HCT116 (cell line): Measurements from ENCODE around the gene ZFP57. TPM values are rescaled to one million over a fixed set of nuclear protein-coding genes. Genes with fewer than 3 reads are reported as not detected.

Experiments used
- ATAC-seq: fragments of 200-7000 bp; cut with Tn5 transposase; 2 replicates; pipeline ENCODE4 v1.9.1; 2020; ENCODE audit warnings: mild to moderate bottlenecking, moderate library complexity
- BruUV-seq: library from RNA; stranded (reverse); fragments of 400-500 nt; replicated peaks from 2 replicates; lab custom pipeline; 2021; lab: Mats Ljungman, UMichigan
- CTCF ChIA-PET: fragments of 300-600 bp; sonication (Branson Sonifier 250); formaldehyde crosslinking; loops from one replicate; lab custom pipeline; 2021; ENCODE audit warnings: antibody characterized with exemption; lab: Charles Lee
- POLR2A ChIA-PET: fragments of 300-600, 350-600 bp; sonication (Branson Sonifier 250); formaldehyde crosslinking; loops from one replicate; lab custom pipeline; 2021; ENCODE audit warnings: antibody characterized with exemption; lab: Charles Lee
- RAD21 ChIA-PET, 2 experiments: fragments of 300-600 bp; sonication (Branson Sonifier 250); formaldehyde crosslinking; loops; one replicate each; lab custom pipeline; 2023; ENCODE audit warnings: low total read pairs in 2 of 2; ENCODE audit not compliant: uncharacterized antibody in 2 of 2, unreplicated experiment in 2 of 2, low non-redundant PET in 1 of 2; lab: Charles Lee
- DNase-seq: peaks from one replicate; pipeline ENCODE4 v3.0.0-alpha.2; 2010; ENCODE audit warnings: low read depth, low spot score
- H2AFZ ChIP-seq: fragments of 200-600 bp; shearing (Covaris generic), sonication (generic); 2 replicates; pipeline ENCODE4 v1.6.1; 2017; ENCODE audit warnings: low read depth, mixed run types, mixed read lengths, antibody characterized with exemption, low read length; ENCODE audit not compliant: poor library complexity, severe bottlenecking
- H3K27ac ChIP-seq: 2 replicates; pipeline ENCODE4 v1.5.1; 2012; ENCODE audit warnings: low read depth, low read length
- H3K27me3 ChIP-seq: fragments of 200-600 bp; sonication (generic); 2 replicates; pipeline ENCODE4 v1.6.1; 2016; ENCODE audit warnings: mixed run types, low read length, mixed read lengths; ENCODE audit not compliant: insufficient read depth
- H3K36me3 ChIP-seq, 2 experiments: fragments of 200-500 bp in 1 of 2; fragments of 200-600 bp in 1 of 2; sonication (Bioruptor generic) in 1 of 2; sonication (generic) in 1 of 2; 2 replicates each; pipeline versions ENCODE4 v1.5.1 to v1.6.1; 2014 to 2016; ENCODE audit warnings: low read length in 2 of 2, inconsistent platforms in 1 of 2, mixed read lengths in 1 of 2, mixed run types in 1 of 2; ENCODE audit not compliant: insufficient read depth in 2 of 2, control insufficient read depth in 1 of 2
- H3K4me1 ChIP-seq, 2 experiments: fragments of 200-600 bp in 1 of 2; sonication (generic) in 1 of 2; 2 replicates each; pipeline versions ENCODE4 v1.5.1 to v1.6.1; 2012 to 2017; ENCODE audit warnings: low read length in 2 of 2, inconsistent platforms in 1 of 2, mild to moderate bottlenecking in 1 of 2, mixed read lengths in 1 of 2, mixed run types in 1 of 2, moderate library complexity in 1 of 2; ENCODE audit not compliant: insufficient read depth in 2 of 2, control insufficient read depth in 1 of 2
- H3K4me2 ChIP-seq: fragments of 200-600 bp; sonication (generic); 2 replicates; pipeline ENCODE4 v1.6.1; 2017; ENCODE audit warnings: mixed run types, low read length, mixed read lengths
- H3K4me3 ChIP-seq, 2 experiments: fragments of 200-600 bp in 1 of 2; sonication (generic) in 1 of 2; replicated peaks in 1 of 2; 2 replicates each; pipeline ENCODE4 v1.5.1; 2011 to 2016; ENCODE audit warnings: low read length in 2 of 2, control low read depth in 1 of 2, low read depth in 1 of 2, mild to moderate bottlenecking in 1 of 2, mixed read lengths in 1 of 2, mixed run types in 1 of 2
- H3K79me2 ChIP-seq: fragments of 200-600 bp; sonication (generic); 2 replicates; pipeline ENCODE4 v1.6.1; 2017; ENCODE audit warnings: mild to moderate bottlenecking, mixed run types, low read length, moderate library complexity, mixed read lengths; ENCODE audit not compliant: insufficient read depth
- H3K9ac ChIP-seq: fragments of 200-600 bp; sonication (generic); 2 replicates; pipeline ENCODE4 v1.6.1; 2016; ENCODE audit warnings: low read length, mixed read lengths
- H3K9me2 ChIP-seq: fragments of 200-600 bp; sonication (generic), shearing (Covaris generic); 2 replicates; pipeline ENCODE4 v1.6.1; 2017; ENCODE audit warnings: mixed run types, mild to moderate bottlenecking, moderate library complexity; ENCODE audit not compliant: insufficient read depth
- H3K9me3 ChIP-seq, 2 experiments: fragments of 200-500 bp in 1 of 2; fragments of 200-600 bp in 1 of 2; sonication (Bioruptor generic) in 1 of 2; sonication (generic) in 1 of 2; 2 replicates each; pipeline ENCODE4 v1.6.1; 2014 to 2017; ENCODE audit warnings: low read length in 2 of 2, mixed read lengths in 2 of 2, inconsistent platforms in 1 of 2, low read depth in 1 of 2, mild to moderate bottlenecking in 1 of 2, mixed run types in 1 of 2, moderate library complexity in 1 of 2; ENCODE audit not compliant: control insufficient read depth in 1 of 2, insufficient read depth in 1 of 2
- H4K20me1 ChIP-seq: fragments of 200-600 bp; sonication (generic), shearing (Covaris generic); 2 replicates; pipeline ENCODE4 v1.6.1; 2017; ENCODE audit warnings: mixed run types, mild to moderate bottlenecking, moderate library complexity; ENCODE audit not compliant: insufficient read depth
- EGR1 ChIP-seq: IDR thresholded peaks from 2 replicates; pipeline ENCODE4 v1.6.1; 2012; ENCODE audit warnings: low read depth
- ELF1 ChIP-seq: IDR thresholded peaks from 2 replicates; pipeline ENCODE4 v1.6.1; 2012; ENCODE audit warnings: low read depth, borderline replicate concordance
- EZH2 ChIP-seq: fragments of 200-600 bp; sonication (generic); IDR thresholded peaks from 2 replicates; pipeline ENCODE4 v1.6.1; 2017; ENCODE audit warnings: antibody characterized with exemption, mixed run types
- EZH2phosphoT487 ChIP-seq: fragments of 200-600 bp; IDR thresholded peaks from 2 replicates; pipeline ENCODE4 v1.6.1; 2018; ENCODE audit warnings: antibody characterized with exemption, borderline replicate concordance
- JUND ChIP-seq: IDR thresholded peaks from 2 replicates; pipeline ENCODE4 v1.6.1; 2012
- MAX ChIP-seq: IDR thresholded peaks from 2 replicates; pipeline ENCODE4 v1.6.1; 2012
- POLR2A ChIP-seq: IDR thresholded peaks from 2 replicates; pipeline ENCODE4 v1.7.0; 2011; ENCODE audit warnings: borderline replicate concordance; ENCODE audit not compliant: insufficient read depth, insufficient read length; ENCODE audit errors: extremely low read depth
- RAD21 ChIP-seq: IDR thresholded peaks from 2 replicates; pipeline ENCODE4 v1.6.1; 2012; ENCODE audit warnings: low read depth, mild to moderate bottlenecking
- YY1 ChIP-seq: IDR thresholded peaks from 2 replicates; pipeline ENCODE4 v1.6.1; 2011; ENCODE audit warnings: low read length, low read depth, moderate library complexity, mild to moderate bottlenecking; ENCODE audit not compliant: insufficient replicate concordance; ENCODE audit errors: extremely low read depth
- ZBTB33 ChIP-seq: IDR thresholded peaks from 2 replicates; pipeline ENCODE4 v1.6.1; 2011; ENCODE audit warnings: mild to moderate bottlenecking, low read length, moderate library complexity; ENCODE audit not compliant: insufficient replicate concordance; ENCODE audit errors: extremely low read depth
- ZFX ChIP-seq: fragments of 450-650 bp; IDR thresholded peaks from 2 replicates; pipeline ENCODE4 v1.6.1; 2017
- intact Hi-C: fragments of 100-400 bp; cut with micrococcal nuclease; formaldehyde crosslinking; loops from 2 replicates; pipeline ENCODE4 v1.10.0; 2022
- total RNA-seq: library from RNA; stranded (reverse); gene quantifications from one replicate; pipeline ENCODE4 v1.2.1, GENCODE V29; 2021; ENCODE audit not compliant: unreplicated experiment
- TF ChIP-seq, protein P1 (sequence below): IDR thresholded peaks from 2 replicates; pipeline ENCODE4 v1.6.1; 2012
- TF ChIP-seq, protein P2 (sequence below): IDR thresholded peaks from 2 replicates; pipeline ENCODE4 v1.6.1; 2012; ENCODE audit warnings: low read depth

Gene ZFP57
- total RNA-seq, 1 experiment from 2014 or later, result not detected

- POLR2A ChIA-PET, result interaction anchor here (1.0 to 1.3 kb wide), 3 partner anchors 8 to 16 kb away, joined by 3 to 5 read pairs (median 5); no protein-coding TSS in a partner anchor
- Histone ChIP-seq H3K9me2 (no peaks in the 10 kb centered on the region), H3K4me1 (peaks cover 7 to 22% of the 10 kb centered on the region in 2 experiments), H3K27ac (peak overlapping the region; percentile 48; the same call in 1 of the 2 replicates), H3K9ac (peak overlapping the region; percentile 62), H3K27me3 (no peaks in the 10 kb centered on the region), H3K4me3 (peak overlapping the region; percentile 60 to 75), H3K79me2 (no peaks in the 10 kb centered on the region), H3K9me3 (no peaks in the 10 kb centered on the region), H3K4me2 (peak overlapping the region; percentile 94), H2AFZ (peak overlapping the region; percentile 61), H3K36me3 (0 out of 4 replicates have a peak, but pooled peaks cover 0 to 2% of the 10 kb centered on the region in 2 experiments), H4K20me1 (no peaks in the 10 kb centered on the region)
- CTCF ChIA-PET, result interaction anchor here (1.5 to 2.3 kb wide), 3 partner anchors 14 to 20 kb away, joined by 4 to 16 read pairs (median 12); no protein-coding TSS in a partner anchor
- DNase-seq, result no peak
- intact Hi-C loops, result no loop called here
- RAD21 ChIA-PET, result interaction anchor here in 1 of 2 experiments (0.9 kb wide), 1 partner anchor 257 kb away, joined by 7 read pairs; no protein-coding TSS in a partner anchor
- no peak for TF ChIP-seq EZH2
- TF ChIP-seq ZBTB33, result no peak
- TF ChIP-seq EZH2phosphoT487, result no peak
- no peak for TF ChIP-seq YY1
- TF ChIP-seq, protein P1, sequence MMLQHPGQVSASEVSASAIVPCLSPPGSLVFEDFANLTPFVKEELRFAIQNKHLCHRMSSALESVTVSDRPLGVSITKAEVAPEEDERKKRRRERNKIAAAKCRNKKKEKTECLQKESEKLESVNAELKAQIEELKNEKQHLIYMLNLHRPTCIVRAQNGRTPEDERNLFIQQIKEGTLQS, result no peak
- no peak for TF ChIP-seq ZFX
- no peak for TF ChIP-seq ELF1
- TF ChIP-seq, protein P2, sequence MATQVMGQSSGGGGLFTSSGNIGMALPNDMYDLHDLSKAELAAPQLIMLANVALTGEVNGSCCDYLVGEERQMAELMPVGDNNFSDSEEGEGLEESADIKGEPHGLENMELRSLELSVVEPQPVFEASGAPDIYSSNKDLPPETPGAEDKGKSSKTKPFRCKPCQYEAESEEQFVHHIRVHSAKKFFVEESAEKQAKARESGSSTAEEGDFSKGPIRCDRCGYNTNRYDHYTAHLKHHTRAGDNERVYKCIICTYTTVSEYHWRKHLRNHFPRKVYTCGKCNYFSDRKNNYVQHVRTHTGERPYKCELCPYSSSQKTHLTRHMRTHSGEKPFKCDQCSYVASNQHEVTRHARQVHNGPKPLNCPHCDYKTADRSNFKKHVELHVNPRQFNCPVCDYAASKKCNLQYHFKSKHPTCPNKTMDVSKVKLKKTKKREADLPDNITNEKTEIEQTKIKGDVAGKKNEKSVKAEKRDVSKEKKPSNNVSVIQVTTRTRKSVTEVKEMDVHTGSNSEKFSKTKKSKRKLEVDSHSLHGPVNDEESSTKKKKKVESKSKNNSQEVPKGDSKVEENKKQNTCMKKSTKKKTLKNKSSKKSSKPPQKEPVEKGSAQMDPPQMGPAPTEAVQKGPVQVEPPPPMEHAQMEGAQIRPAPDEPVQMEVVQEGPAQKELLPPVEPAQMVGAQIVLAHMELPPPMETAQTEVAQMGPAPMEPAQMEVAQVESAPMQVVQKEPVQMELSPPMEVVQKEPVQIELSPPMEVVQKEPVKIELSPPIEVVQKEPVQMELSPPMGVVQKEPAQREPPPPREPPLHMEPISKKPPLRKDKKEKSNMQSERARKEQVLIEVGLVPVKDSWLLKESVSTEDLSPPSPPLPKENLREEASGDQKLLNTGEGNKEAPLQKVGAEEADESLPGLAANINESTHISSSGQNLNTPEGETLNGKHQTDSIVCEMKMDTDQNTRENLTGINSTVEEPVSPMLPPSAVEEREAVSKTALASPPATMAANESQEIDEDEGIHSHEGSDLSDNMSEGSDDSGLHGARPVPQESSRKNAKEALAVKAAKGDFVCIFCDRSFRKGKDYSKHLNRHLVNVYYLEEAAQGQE, result no peak
- no peak for TF ChIP-seq POLR2A
- TF ChIP-seq EGR1, result no peak
- TF ChIP-seq RAD21, result no peak
- no peak for TF ChIP-seq JUND
- no peak for TF ChIP-seq MAX
- no TSS peak for BruUV-seq
- ATAC-seq, result peak; percentile 1; the same call in 1 of the 2 replicates
Observed at GRCh38 chr6:29633534-29633905, 47.4 kb downstream of the ZFP57 start.
